ENCODE measurements around the gene SDCCAG8.

- TF ChIP-seq POLR2A (IDR thresholded peaks at IDR 0.05; ENCODE audit: low read depth) (no peak), CTCF (IDR thresholded peaks at IDR 0.05) (no peak), POLR2AphosphoS5 (IDR thresholded peaks at IDR 0.05) (no peak), EP300 (IDR thresholded peaks at IDR 0.05) (no peak)
Observed at GRCh38 chr1:243496806-243497205, 241.0 kb downstream of the SDCCAG8 start.

Data from esophagus muscularis mucosa (tissue), 4 donors.